Measurements from ENCODE around the gene TRIM38.

Gene TRIM38

GRCh38 chr6:25972902-25973301, 10.3 kb downstream of the TRIM38 start:
- Histone ChIP-seq H3K4me3 (ENCODE audit: low read depth in 1 of 2, low read length in 2 of 2) (no peak overlapping the region), H3K36me3 (ENCODE audit: insufficient read depth, low read length) (peaks cover 56% of the 10 kb centered on the region), H3K4me1 (ENCODE audit: insufficient read depth, low read length) (no peaks in the 10 kb centered on the region), H3K27ac (ENCODE audit: low read length) (no peak overlapping the region), H3K4me2 (ENCODE audit: insufficient read depth, low read length) (no peak overlapping the region), H3K9ac (ENCODE audit: low read depth, low read length) (no peak overlapping the region), H4K20me1 (ENCODE audit: insufficient read depth, low read length) (no peaks in the 10 kb centered on the region), H3K9me3 (ENCODE audit: insufficient read depth, low read length, severe bottlenecking) (no peaks in the 10 kb centered on the region), H3K27me3 (ENCODE audit: insufficient read depth, low read length, poor library complexity) (no peaks in the 10 kb centered on the region), H3K79me2 (ENCODE audit: insufficient read depth, low read length) (no peaks in the 10 kb centered on the region), H2AFZ (ENCODE audit: low read depth, low read length) (no peak overlapping the region)
- DNase-seq: no peak
- ATAC-seq (ENCODE audit: insufficient read depth, low read depth): no peak
- TF ChIP-seq CTCF (IDR thresholded peaks at IDR 0.05; ENCODE audit: borderline replicate concordance, extremely low read depth, low read length, poor library complexity, severe bottlenecking) (no peak), EZH2 (IDR thresholded peaks at IDR 0.05; ENCODE audit: borderline replicate concordance, low read depth, low read length, severe bottlenecking) (no peak)

GRCh38 chr6:25973923-25974555, 11.4 kb downstream of the TRIM38 start:
- no peak for TF ChIP-seq EZH2 (IDR thresholded peaks at IDR 0.05; ENCODE audit: borderline replicate concordance, low read depth, low read length, severe bottlenecking)
- no peak for TF ChIP-seq CTCF (IDR thresholded peaks at IDR 0.05; ENCODE audit: borderline replicate concordance, extremely low read depth, low read length, poor library complexity, severe bottlenecking)
- no peak for DNase-seq
- no peaks in the 10 kb centered on the region for H3K9me3 ChIP-seq (ENCODE audit: insufficient read depth, low read length, severe bottlenecking)
- H3K4me2 ChIP-seq (ENCODE audit: insufficient read depth, low read length): no peak overlapping the region
- no peak for ATAC-seq (ENCODE audit: insufficient read depth, low read depth)
- no peaks in the 10 kb centered on the region for H3K27me3 ChIP-seq (ENCODE audit: insufficient read depth, low read length, poor library complexity)
- no peak overlapping the region for H3K4me3 ChIP-seq (ENCODE audit: low read depth in 1 of 2, low read length in 2 of 2)
- H2AFZ ChIP-seq (ENCODE audit: low read depth, low read length): no peak overlapping the region
- H4K20me1 ChIP-seq (ENCODE audit: insufficient read depth, low read length): no peaks in the 10 kb centered on the region
- H3K36me3 ChIP-seq (ENCODE audit: insufficient read depth, low read length): peaks cover 55% of the 10 kb centered on the region
- no peaks in the 10 kb centered on the region for H3K4me1 ChIP-seq (ENCODE audit: insufficient read depth, low read length)
- H3K9ac ChIP-seq (ENCODE audit: low read depth, low read length): no peak overlapping the region
- no peak overlapping the region for H3K27ac ChIP-seq (ENCODE audit: low read length)
- no peaks in the 10 kb centered on the region for H3K79me2 ChIP-seq (ENCODE audit: insufficient read depth, low read length)

- H2AFZ ChIP-seq (ENCODE audit: low read depth, low read length): no peak overlapping the region
- no peaks in the 10 kb centered on the region for H3K9me3 ChIP-seq (ENCODE audit: insufficient read depth, low read length, severe bottlenecking)
- H3K27me3 ChIP-seq (ENCODE audit: insufficient read depth, low read length, poor library complexity): no peaks in the 10 kb centered on the region
- no peak for DNase-seq
- H3K9ac ChIP-seq (ENCODE audit: low read depth, low read length): no peak overlapping the region
- H3K4me3 ChIP-seq (ENCODE audit: low read depth in 1 of 2, low read length in 2 of 2): no peak overlapping the region
- TF ChIP-seq EZH2 (IDR thresholded peaks at IDR 0.05; ENCODE audit: borderline replicate concordance, low read depth, low read length, severe bottlenecking): no peak
- TF ChIP-seq CTCF (IDR thresholded peaks at IDR 0.05; ENCODE audit: borderline replicate concordance, extremely low read depth, low read length, poor library complexity, severe bottlenecking): no peak
- no peaks in the 10 kb centered on the region for H3K79me2 ChIP-seq (ENCODE audit: insufficient read depth, low read length)
- no peaks in the 10 kb centered on the region for H4K20me1 ChIP-seq (ENCODE audit: insufficient read depth, low read length)
- H3K27ac ChIP-seq (ENCODE audit: low read length): no peak overlapping the region
- H3K4me1 ChIP-seq (ENCODE audit: insufficient read depth, low read length): no peaks in the 10 kb centered on the region
- no peak overlapping the region for H3K4me2 ChIP-seq (ENCODE audit: insufficient read depth, low read length)
- ATAC-seq (ENCODE audit: insufficient read depth, low read depth): no peak
- H3K36me3 ChIP-seq (ENCODE audit: insufficient read depth, low read length): peaks cover 48% of the 10 kb centered on the region
Measured at GRCh38 chr6:25975923-25976560, 13.4 kb downstream of the TRIM38 start.

Data from DND-41 (cell line).